Osteoblast (primary cell): ENCODE measurements around the gene COLQ. TPM values are rescaled to one million over a fixed set of nuclear protein-coding genes. Genes with fewer than 3 reads are reported as not detected.

Experiments
- DNase-seq: peaks from one replicate; pipeline ENCODE4 v3.0.0; 2011; ENCODE audit warnings: low spot score, mixed read lengths; ENCODE audit not compliant: insufficient read length; ENCODE audit errors: missing footprints
- H2AFZ ChIP-seq: 2 replicates; pipeline ENCODE4 v1.6.0; 2011; ENCODE audit warnings: mild to moderate bottlenecking, low read length
- H3K27ac ChIP-seq: 2 replicates; pipeline ENCODE4 v1.5.1; 2011; ENCODE audit warnings: mild to moderate bottlenecking, low read depth, low read length, moderate library complexity
- H3K27me3 ChIP-seq: 2 replicates; pipeline ENCODE4 v1.6.0; 2012; ENCODE audit warnings: mild to moderate bottlenecking, control low read depth, inconsistent platforms, low read length, moderate library complexity; ENCODE audit not compliant: insufficient read depth
- H3K36me3 ChIP-seq: 2 replicates; pipeline ENCODE4 v1.5.1; 2011; ENCODE audit warnings: mild to moderate bottlenecking, low read length, control low read depth, moderate library complexity; ENCODE audit not compliant: insufficient read depth
- H3K4me1 ChIP-seq: 2 replicates; pipeline ENCODE4 v1.5.1; 2011; ENCODE audit warnings: mild to moderate bottlenecking, low read length, control low read depth, moderate library complexity; ENCODE audit not compliant: insufficient read depth
- H3K4me2 ChIP-seq: 2 replicates; pipeline ENCODE4 v1.6.0; 2011; ENCODE audit warnings: mild to moderate bottlenecking, low read length; ENCODE audit not compliant: insufficient read depth
- H3K4me3 ChIP-seq: fragments of 200-600 bp; sonication (generic); 3 replicates; pipeline ENCODE4 v1.5.1; 2012; ENCODE audit warnings: mild to moderate bottlenecking, low read length, inconsistent platforms; ENCODE audit not compliant: insufficient read depth
- H3K79me2 ChIP-seq: 2 replicates; pipeline ENCODE4 v1.6.0; 2012; ENCODE audit warnings: mild to moderate bottlenecking, low read length, control low read depth, inconsistent platforms; ENCODE audit not compliant: insufficient read depth
- H3K9me3 ChIP-seq: 2 replicates; pipeline ENCODE4 v1.5.1; 2011; ENCODE audit warnings: low read depth, low read length, control low read depth
- H4K20me1 ChIP-seq: 2 replicates; pipeline ENCODE4 v1.6.0; 2012; ENCODE audit warnings: mild to moderate bottlenecking, low read length, control low read depth; ENCODE audit not compliant: insufficient read depth
- total RNA-seq: library from RNA; depleted of rRNA; stranded (reverse); fragments of >200 nt; gene quantifications from 2 replicates; pipeline ENCODE4 v1.2.3, GENCODE V29; 2012
- TF ChIP-seq, protein P1 (sequence below): IDR thresholded peaks from 2 replicates; pipeline ENCODE4 v1.5.1; 2011; ENCODE audit warnings: mild to moderate bottlenecking, low read depth, low read length, moderate library complexity; ENCODE audit errors: extremely low read depth

Gene COLQ
- total RNA-seq, 1 donor: 1.4 TPM

DNA sequence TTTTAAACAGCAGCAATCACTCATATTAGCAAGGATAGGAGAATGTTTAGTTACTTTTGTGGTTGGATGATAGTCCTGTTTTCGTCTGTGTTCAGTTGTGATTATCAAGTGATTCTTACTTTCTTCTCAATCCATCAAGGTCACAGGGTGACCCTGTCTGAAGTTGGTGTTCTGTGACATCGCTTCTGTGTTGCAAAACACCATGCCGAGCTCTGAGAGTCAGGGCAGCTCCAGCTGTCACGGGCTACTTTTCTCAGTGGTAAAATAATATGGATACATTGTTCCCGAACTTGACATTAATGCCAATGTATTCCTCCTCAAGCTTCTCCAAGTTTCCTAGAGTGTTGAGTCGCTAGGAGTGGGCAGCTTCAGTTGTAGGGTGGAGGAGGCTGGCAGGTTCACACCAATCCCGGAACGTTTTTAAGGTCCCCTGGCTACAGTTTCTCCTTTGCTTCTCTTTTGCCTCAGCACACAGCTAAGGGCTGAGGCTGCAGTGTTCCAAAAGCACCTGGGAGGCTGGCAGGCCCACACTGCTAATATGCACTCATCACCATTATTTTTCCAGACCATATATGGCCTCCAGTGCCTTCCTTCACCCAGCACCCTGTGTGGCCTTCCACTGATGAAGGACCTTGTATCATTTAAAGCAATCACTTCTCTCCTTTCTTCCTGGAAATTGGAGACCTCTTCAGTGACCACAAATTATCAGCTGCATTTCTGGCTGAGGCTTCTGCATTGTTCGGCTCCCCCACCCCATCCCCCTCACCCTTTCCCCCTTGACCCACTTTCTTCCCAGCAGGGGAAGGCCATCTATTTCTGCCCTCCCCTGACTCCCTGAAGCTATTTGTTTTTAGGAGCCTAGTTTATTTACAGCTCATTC, 25.8 kb downstream of the COLQ start:
- H3K9me3 ChIP-seq: no peaks in the 10 kb centered on the region
- H3K4me1 ChIP-seq: no peaks in the 10 kb centered on the region
- TF ChIP-seq, protein P1, sequence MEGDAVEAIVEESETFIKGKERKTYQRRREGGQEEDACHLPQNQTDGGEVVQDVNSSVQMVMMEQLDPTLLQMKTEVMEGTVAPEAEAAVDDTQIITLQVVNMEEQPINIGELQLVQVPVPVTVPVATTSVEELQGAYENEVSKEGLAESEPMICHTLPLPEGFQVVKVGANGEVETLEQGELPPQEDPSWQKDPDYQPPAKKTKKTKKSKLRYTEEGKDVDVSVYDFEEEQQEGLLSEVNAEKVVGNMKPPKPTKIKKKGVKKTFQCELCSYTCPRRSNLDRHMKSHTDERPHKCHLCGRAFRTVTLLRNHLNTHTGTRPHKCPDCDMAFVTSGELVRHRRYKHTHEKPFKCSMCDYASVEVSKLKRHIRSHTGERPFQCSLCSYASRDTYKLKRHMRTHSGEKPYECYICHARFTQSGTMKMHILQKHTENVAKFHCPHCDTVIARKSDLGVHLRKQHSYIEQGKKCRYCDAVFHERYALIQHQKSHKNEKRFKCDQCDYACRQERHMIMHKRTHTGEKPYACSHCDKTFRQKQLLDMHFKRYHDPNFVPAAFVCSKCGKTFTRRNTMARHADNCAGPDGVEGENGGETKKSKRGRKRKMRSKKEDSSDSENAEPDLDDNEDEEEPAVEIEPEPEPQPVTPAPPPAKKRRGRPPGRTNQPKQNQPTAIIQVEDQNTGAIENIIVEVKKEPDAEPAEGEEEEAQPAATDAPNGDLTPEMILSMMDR: no peak
- no peak overlapping the region for H3K27ac ChIP-seq
- H4K20me1 ChIP-seq: no peaks in the 10 kb centered on the region
- no peak overlapping the region for H3K4me3 ChIP-seq
- no peaks in the 10 kb centered on the region for H3K27me3 ChIP-seq
- H3K4me2 ChIP-seq: no peak overlapping the region
- H2AFZ ChIP-seq: no peak overlapping the region
- no peaks in the 10 kb centered on the region for H3K36me3 ChIP-seq
- no peaks in the 10 kb centered on the region for H3K79me2 ChIP-seq
- DNase-seq: peak; percentile 59

DNA sequence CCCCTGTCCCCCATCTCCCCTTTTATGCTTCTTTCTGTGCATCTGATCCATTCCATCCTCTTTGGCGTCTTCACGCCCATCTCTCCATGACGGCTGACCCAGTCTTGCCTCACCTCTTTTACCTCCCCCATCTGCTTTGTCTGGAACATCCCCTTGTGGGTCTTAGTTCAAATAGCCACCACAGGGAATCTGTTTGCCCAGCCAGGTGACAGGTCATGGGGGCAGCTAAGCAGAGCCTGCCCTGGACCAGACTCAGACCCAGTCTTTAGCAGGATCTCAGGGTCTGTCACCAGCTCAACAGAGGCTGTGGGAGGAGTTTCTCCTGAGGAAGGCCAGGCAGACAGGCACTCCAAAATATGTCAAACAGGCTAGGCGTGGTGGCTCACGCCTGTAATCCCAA, 28.1 kb downstream of the COLQ start:
- Histone ChIP-seq H2AFZ (no peak overlapping the region), H3K4me1 (no peaks in the 10 kb centered on the region), H3K9me3 (no peaks in the 10 kb centered on the region), H3K27ac (no peak overlapping the region), H3K4me2 (no peak overlapping the region), H4K20me1 (no peaks in the 10 kb centered on the region), H3K36me3 (no peaks in the 10 kb centered on the region), H3K27me3 (no peaks in the 10 kb centered on the region), H3K79me2 (no peaks in the 10 kb centered on the region), H3K4me3 (no peak overlapping the region)
- TF ChIP-seq, protein P1: no peak
- no peak for DNase-seq

DNA sequence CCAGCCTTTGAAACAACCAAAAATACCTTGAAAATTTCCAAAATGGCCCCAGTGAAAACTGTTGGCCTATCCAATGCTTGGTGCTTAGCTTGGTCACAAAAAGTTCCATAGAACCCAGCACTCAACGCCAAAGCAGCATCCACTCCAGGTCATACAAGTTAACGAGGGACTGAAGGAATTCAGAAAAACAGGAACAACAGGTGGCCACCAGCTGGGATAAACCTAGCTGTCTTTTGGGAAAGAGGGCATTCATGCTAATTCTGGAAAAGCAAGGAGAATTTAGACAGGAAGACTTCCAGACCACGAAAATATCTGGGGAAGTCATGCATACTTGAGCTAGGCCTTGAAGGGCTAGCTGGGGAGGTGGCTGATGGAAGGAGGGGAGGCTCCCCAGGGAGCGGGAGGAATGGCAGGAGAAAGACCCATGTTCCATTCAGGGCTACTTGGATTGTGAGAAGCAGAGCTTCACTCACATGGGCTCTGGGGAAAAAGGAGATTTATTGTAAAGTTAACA, 28.6 kb downstream of the COLQ start:
- no peaks in the 10 kb centered on the region for H3K79me2 ChIP-seq
- no peak for DNase-seq
- TF ChIP-seq, protein P1: no peak
- H3K4me3 ChIP-seq: no peak overlapping the region
- no peaks in the 10 kb centered on the region for H3K27me3 ChIP-seq
- no peak overlapping the region for H3K4me2 ChIP-seq
- H4K20me1 ChIP-seq: no peaks in the 10 kb centered on the region
- H3K9me3 ChIP-seq: no peaks in the 10 kb centered on the region
- H3K4me1 ChIP-seq: no peaks in the 10 kb centered on the region
- H2AFZ ChIP-seq: no peak overlapping the region
- no peaks in the 10 kb centered on the region for H3K36me3 ChIP-seq
- no peak overlapping the region for H3K27ac ChIP-seq

DNA sequence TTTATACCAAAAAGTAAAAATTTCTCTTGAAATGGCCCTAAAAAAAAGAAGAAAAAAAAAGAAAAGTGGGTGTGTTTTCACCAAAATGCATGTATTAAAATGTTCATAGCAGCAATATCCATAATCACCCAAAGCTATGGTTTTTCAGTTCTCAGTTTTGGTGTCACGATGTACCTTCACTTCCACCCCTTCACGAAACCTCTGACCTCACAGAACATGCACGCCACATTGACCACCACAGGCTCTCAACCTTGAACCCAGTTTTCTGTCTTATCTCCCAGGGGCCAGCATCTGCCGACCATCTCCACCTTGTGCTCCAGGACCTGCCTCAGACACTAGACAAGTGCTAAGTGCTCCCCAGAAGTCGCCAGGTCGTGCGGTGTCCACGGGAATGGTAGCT, 30.4 kb downstream of the COLQ start:
- no peaks in the 10 kb centered on the region for H3K9me3 ChIP-seq
- no peak overlapping the region for H3K27ac ChIP-seq
- no peaks in the 10 kb centered on the region for H4K20me1 ChIP-seq
- no peaks in the 10 kb centered on the region for H3K79me2 ChIP-seq
- H3K4me1 ChIP-seq: no peaks in the 10 kb centered on the region
- H3K36me3 ChIP-seq: no peaks in the 10 kb centered on the region
- H3K27me3 ChIP-seq: no peaks in the 10 kb centered on the region
- no peak overlapping the region for H3K4me2 ChIP-seq
- no peak overlapping the region for H2AFZ ChIP-seq
- no peak for DNase-seq
- TF ChIP-seq, protein P1: no peak
- no peak overlapping the region for H3K4me3 ChIP-seq
